Dendritic cell treated with granulocyte-macrophage colony-stimulating factor and Interleukin-4, amounts not matched to agents 40 ng/mL and 50 ng/mL, for 4 days (primary cell): ENCODE measurements around the gene DUSP18.
"Not testable (repeated sequence)": the region's sequence is repeated elsewhere in the genome, so short reads cannot be mapped to it uniquely, and the experiment has no call there.

Experiments
- H3K27ac Mint-ChIP-seq: one replicate; pipeline ENCODE4 v1.8.0; 2022; ENCODE audit warnings: mild to moderate bottlenecking, mixed read lengths
- H3K27me3 Mint-ChIP-seq: one replicate; pipeline ENCODE4 v1.8.0; 2022; ENCODE audit warnings: mild to moderate bottlenecking, mixed read lengths
- H3K36me3 Mint-ChIP-seq: one replicate; pipeline ENCODE4 v1.8.0; 2022; ENCODE audit warnings: low read depth, mixed read lengths
- H3K4me1 Mint-ChIP-seq: one replicate; pipeline ENCODE4 v1.8.0; 2022; ENCODE audit warnings: low read depth, mixed read lengths
- H3K4me3 Mint-ChIP-seq: one replicate; pipeline ENCODE4 v1.8.0; 2022; ENCODE audit warnings: mild to moderate bottlenecking, moderate library complexity, mixed read lengths
- H3K9me3 Mint-ChIP-seq: one replicate; pipeline ENCODE4 v1.8.0; 2022; ENCODE audit warnings: mixed read lengths
- intact Hi-C: fragments of 100-400 bp; cut with micrococcal nuclease; formaldehyde crosslinking; loops from one replicate; pipeline ENCODE4 v1.15.0; 2022

DUSP18 gene

DNA sequence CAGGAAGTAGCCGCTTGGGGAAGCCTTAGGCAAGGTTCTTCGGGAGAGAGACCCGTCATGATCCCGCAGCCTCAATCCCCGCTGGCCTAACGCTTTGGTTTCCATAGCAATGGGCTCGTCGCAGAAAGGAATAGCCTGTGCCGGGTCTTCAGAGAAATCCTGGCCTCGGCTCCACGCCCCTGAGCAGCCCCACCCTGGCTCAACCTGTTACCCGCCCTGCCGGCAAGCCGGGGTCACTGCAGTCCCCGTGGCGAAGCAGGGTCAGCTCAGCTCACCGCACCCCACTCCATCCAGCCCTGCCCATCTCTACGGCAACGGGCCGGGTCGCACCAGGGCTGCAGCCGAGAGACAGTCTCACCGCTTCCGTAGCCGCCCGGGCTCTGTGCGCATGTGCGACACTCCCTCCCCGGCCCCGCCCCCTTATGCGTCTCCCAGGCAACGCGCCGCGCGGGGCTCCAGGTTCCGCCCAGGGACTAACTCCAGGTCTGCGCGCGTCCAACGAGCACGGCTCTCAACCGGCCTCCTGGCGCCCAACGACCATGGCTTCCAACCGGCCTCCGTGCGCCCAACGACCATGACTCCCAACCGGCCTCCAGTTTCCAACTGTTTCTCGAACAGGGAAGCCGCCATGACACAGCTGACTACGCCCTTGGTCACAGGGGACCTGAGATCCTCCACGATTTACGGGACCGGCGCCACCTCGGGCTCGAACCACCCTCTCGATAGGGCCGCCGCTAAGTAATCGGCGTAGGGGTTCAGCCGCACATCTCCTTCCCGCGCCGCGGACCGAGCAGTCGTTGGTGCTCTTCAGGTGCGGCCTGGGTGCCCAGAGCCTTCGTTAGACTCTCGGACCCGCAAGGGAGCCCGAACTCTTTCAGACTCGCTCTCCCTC is at the start of gene DUSP18:
Gene DUSP18 (minus strand): TSS at position 382 of the 892 bp plus-strand sequence. CDS start 3,872 bp downstream, outside the sequence.
- peaks cover 18% of the 10 kb centered on the region for H3K27me3 Mint-ChIP-seq
- peak within 1 kb of the TSS; percentile 91 for H3K4me3 Mint-ChIP-seq
- H3K9me3 Mint-ChIP-seq, result no peaks in the 10 kb centered on the region
- H3K36me3 Mint-ChIP-seq, result peaks cover 41% of the 10 kb centered on the region
- intact Hi-C loops, result loop anchor here (1.0 kb wide), 1 partner anchor 75 kb away; no protein-coding TSS in a partner anchor
- peaks cover 47% of the 10 kb centered on the region for H3K4me1 Mint-ChIP-seq
- peak within 1 kb of the TSS; percentile 84 for H3K27ac Mint-ChIP-seq

DNA sequence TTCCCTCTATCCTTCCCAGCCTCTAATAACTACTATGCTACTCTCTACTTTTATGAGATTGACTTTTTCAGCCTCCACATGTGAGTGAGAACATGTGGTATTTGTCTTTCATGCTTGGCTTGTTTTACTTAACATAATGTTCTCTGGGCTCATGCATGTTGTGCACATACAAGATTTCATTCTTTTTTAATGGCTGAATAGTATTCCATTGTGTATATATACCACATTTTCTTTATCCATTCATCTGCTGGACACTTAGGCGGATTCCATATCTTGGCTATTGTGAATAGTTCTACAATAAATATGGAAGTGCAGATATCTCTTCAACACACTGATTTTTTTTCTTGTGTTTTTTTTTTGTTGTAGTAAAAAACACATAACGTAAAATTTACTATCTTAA is 46.4 kb upstream of the DUSP18 start:
- no peak overlapping the region for H3K4me3 Mint-ChIP-seq
- intact Hi-C loops, result no loop called here
- H3K9me3 Mint-ChIP-seq, result no peaks in the 10 kb centered on the region
- peaks cover 6% of the 10 kb centered on the region for H3K27me3 Mint-ChIP-seq
- no peak overlapping the region for H3K27ac Mint-ChIP-seq
- H3K4me1 Mint-ChIP-seq, result peaks cover 14% of the 10 kb centered on the region
- H3K36me3 Mint-ChIP-seq, result no peaks in the 10 kb centered on the region

DNA sequence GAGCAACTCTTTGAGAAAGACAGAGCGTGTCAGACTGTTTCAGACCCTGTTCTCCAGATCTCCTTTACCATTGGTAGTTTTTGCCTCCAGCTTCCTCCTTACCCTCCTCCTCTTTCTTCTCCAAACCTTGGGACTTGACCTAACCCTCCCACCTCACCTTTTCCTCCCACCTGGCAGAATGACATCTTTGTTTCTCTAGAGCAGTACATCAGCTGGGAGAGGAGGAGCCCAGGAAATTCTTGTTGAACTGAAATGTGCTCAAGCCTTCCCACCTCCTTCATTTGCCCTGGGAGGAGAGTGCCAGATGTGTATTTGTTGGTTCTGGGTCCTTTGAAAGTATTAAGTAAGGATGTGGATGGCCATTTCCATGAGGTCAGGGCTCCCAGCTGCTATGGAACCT is 44.4 kb upstream of the DUSP18 start:
- intact Hi-C loops, result no loop called here
- Mint-ChIP-seq H3K36me3 (no peaks in the 10 kb centered on the region), H3K4me1 (peaks cover 6% of the 10 kb centered on the region), H3K4me3 (no peak overlapping the region), H3K9me3 (no peaks in the 10 kb centered on the region), H3K27me3 (peaks cover 6% of the 10 kb centered on the region), H3K27ac (no peak overlapping the region)

DNA sequence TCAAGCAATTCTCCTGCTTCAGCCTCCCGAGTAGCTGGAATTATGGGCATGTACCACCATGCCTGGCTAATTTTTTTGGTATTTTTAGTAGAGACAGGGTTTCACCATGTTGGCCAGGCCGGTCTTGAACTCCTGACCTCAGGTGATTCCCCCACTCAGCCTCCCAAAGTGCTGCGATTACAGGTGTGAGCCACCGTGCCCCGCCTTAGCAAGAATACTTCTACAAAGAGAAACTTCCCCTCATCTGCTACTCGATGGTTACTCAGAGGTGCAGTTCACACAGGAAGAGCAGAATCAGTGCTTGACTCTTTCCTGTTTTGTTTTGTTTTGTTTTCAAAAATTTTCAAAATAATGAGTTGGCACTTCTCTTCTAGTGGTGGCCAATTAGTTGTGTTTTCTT is 42.3 kb upstream of the DUSP18 start:
- H3K27ac Mint-ChIP-seq, H3K4me1 Mint-ChIP-seq, H3K36me3 Mint-ChIP-seq, intact Hi-C loops, H3K27me3 Mint-ChIP-seq, H3K4me3 Mint-ChIP-seq, H3K9me3 Mint-ChIP-seq: not testable (repeated sequence)

DNA sequence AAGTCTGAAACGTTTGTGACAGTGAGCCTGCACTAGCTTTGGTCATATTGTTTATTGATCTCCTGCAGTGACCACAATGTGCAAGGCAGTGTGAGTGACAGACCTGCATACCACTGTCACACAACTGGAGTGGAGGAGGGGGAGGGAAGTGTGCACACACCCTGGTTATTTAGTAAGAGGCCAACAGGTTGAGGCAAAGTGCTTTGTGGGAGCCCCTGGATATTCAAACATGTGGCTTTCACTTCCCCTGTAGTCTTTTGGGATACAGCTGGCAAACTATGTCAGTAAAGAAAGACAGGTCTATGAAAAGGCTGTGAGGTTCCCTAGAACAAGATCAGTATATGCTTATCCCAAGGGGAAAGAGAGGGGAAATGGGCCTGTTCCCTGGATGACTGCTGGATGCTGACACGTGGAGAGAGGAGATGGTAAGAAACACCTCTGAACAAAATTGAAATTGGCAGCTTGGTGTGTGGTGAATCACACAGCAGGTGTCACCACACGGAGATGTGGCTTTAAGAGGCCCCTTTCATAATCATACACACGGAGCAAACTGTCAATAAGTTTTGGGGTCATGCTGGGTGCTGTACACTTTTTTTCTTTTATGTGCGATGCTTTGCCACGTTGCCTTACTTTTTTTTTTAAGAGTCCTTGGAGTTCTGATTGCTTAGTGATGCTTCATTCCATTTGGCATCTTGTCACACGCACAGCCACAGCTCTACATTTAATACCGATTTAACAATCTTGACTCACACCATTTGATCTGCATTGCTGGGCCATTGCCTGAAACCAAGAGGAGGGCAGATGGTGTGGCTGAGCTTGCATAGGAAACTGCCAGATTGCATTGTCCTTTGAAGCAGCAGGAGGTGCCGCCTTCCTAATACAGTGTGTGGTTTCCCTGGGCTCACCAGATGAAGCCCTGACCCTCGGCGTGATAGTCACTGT is 38.3 kb upstream of the DUSP18 start:
- H3K4me1 Mint-ChIP-seq, result peaks cover 6% of the 10 kb centered on the region
- peaks cover 7% of the 10 kb centered on the region for H3K27me3 Mint-ChIP-seq
- H3K27ac Mint-ChIP-seq, result no peak overlapping the region
- H3K4me3 Mint-ChIP-seq, result no peak overlapping the region
- intact Hi-C loops, result no loop called here
- no peaks in the 10 kb centered on the region for H3K36me3 Mint-ChIP-seq
- H3K9me3 Mint-ChIP-seq, result no peaks in the 10 kb centered on the region

DNA sequence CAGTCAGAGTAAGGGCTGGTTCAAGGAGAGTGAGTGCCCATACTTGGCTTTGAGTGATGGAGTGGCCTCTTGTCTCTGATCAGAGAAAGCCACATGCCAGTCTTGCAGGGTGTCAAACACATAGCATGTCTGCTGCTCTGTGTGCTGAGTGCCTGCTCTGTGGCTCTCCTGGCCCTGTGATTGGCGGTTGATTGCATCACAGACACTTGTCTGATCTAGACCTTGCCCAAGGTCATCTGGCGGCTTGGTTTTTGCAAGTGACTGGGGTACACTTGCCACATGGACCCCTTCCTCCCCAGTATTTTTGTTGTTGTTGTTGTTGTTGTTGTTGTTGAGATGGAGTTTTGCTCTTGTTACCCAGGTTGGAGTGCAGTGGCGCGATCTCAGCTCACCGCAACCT is 37.3 kb upstream of the DUSP18 start:
- intact Hi-C loops, result no loop called here
- no peak overlapping the region for H3K4me3 Mint-ChIP-seq
- H3K27ac Mint-ChIP-seq, result no peak overlapping the region
- no peaks in the 10 kb centered on the region for H3K9me3 Mint-ChIP-seq
- no peaks in the 10 kb centered on the region for H3K36me3 Mint-ChIP-seq
- peaks cover 7% of the 10 kb centered on the region for H3K27me3 Mint-ChIP-seq
- H3K4me1 Mint-ChIP-seq, result peaks cover 6% of the 10 kb centered on the region

DNA sequence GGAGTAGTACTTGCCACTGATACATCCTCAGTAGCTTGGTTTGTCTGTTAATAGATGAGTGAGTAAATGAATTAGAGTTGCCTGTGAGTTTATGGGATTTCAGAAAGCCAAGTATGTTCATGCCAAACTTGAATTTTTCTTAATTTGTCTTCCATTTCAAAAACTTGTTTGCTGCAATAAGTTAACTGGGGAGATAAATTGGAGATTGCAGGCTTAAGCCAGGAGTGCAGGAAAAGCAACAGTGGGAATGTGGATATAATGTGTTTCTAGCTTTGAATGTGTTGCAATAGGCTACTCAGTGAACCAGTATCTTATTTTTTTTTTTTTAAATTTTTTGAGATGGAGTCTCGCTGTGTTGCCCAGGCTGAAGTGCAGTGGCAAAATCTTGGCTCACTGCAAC is 35.2 kb upstream of the DUSP18 start:
- Mint-ChIP-seq H3K27me3 (peaks cover 17% of the 10 kb centered on the region), H3K4me1 (peaks cover 6% of the 10 kb centered on the region), H3K4me3 (no peak overlapping the region), H3K9me3 (no peaks in the 10 kb centered on the region), H3K36me3 (no peaks in the 10 kb centered on the region), H3K27ac (no peak overlapping the region)
- intact Hi-C loops, result no loop called here

DNA sequence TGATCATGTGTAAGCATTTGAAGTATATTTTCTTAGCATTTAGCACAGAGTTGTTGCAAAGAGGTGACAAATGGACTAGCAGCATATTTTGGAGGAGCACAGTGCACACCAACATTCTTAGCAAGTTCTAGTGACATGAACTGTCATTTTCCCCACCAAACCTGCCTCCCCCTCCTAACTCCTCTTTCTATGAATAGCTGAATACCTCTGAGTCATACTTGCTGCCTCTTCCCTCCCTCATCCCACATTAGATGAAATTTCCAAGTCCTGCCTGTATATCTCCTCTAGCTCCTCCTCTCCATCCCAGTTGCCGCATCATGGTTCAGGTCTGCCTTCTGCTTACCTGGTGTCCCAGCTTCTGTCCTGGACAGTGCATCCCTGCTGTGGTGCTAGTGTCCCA is 34.2 kb upstream of the DUSP18 start:
- Mint-ChIP-seq H3K27me3 (peaks cover 27% of the 10 kb centered on the region), H3K27ac (no peak overlapping the region), H3K36me3 (no peaks in the 10 kb centered on the region), H3K4me1 (peaks cover 6% of the 10 kb centered on the region), H3K4me3 (no peak overlapping the region), H3K9me3 (no peaks in the 10 kb centered on the region)
- intact Hi-C loops, result no loop called here

DNA sequence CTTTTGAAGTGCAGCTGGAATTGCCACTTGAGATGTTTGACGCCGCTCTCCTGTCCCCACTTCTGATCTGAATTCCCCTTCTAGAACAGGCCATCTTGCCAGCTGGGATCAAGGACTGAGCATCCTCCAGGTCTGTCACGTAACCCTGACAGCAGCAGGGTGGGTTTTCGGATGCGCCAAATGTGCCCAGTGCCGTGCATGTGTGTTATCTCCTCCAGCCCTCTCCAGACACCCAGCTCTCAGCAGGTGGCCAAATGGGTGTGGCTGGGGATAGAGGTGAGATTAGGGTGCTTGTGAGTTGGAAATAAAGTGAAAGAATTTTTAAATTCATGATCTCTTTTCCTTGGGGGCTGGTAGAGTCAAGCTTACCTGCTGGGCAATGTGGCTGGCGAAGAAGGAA is 30.3 kb upstream of the DUSP18 start:
- H3K4me3 Mint-ChIP-seq, result no peak overlapping the region
- peaks cover 60% of the 10 kb centered on the region for H3K27me3 Mint-ChIP-seq
- intact Hi-C loops, result loop anchor here (10.0 kb wide), 1 partner anchor 63 kb away; the partner anchor contains the start of gene SLC35E4
- H3K4me1 Mint-ChIP-seq, result no peaks in the 10 kb centered on the region
- no peaks in the 10 kb centered on the region for H3K36me3 Mint-ChIP-seq
- no peak overlapping the region for H3K27ac Mint-ChIP-seq
- no peaks in the 10 kb centered on the region for H3K9me3 Mint-ChIP-seq

DNA sequence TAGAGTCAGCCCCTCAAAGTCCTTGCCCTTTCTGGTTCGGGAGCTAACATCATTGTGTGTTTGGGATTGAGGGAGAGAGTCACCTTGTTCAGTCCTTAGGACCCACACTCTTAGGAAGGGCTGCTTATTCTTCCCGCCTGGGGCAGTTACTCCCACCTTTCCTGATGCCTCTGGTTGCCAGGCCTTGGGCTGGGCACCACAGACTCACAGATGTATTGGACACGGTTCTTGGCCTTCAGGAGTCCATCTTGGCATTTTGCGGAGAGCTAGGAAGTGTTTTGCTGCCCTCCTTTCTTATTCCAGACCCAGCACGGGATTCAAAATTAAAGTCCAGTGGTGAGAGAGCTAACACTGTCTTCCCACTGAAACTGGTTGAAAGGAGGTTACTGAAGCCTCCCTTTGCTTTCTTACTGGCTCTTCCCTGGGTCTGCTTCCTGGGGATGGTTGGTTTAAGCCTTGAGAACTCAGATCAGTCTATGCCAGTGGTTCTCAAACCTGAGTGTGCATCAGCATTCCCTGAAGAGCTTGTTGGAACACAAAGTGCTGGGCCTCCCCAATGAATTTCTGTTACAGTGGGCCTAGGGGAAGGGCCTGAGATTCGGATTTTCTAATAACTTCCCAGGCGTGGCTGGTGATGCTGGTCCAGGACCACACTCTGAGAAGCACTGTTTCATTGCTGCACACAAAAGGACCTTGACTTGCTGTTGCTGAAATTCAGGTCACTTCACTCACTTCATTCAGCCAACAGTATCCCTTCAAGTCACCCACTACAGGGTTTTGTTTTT is 28.4 kb upstream of the DUSP18 start:
- no peaks in the 10 kb centered on the region for H3K36me3 Mint-ChIP-seq
- no peaks in the 10 kb centered on the region for H3K4me1 Mint-ChIP-seq
- H3K4me3 Mint-ChIP-seq, result no peak overlapping the region
- H3K27ac Mint-ChIP-seq, result no peak overlapping the region
- H3K27me3 Mint-ChIP-seq, result peaks cover 69% of the 10 kb centered on the region
- H3K9me3 Mint-ChIP-seq, result no peaks in the 10 kb centered on the region
- intact Hi-C loops, result loop anchor here (10.0 kb wide), 1 partner anchor 61 kb away; the partner anchor contains the start of gene SLC35E4

DNA sequence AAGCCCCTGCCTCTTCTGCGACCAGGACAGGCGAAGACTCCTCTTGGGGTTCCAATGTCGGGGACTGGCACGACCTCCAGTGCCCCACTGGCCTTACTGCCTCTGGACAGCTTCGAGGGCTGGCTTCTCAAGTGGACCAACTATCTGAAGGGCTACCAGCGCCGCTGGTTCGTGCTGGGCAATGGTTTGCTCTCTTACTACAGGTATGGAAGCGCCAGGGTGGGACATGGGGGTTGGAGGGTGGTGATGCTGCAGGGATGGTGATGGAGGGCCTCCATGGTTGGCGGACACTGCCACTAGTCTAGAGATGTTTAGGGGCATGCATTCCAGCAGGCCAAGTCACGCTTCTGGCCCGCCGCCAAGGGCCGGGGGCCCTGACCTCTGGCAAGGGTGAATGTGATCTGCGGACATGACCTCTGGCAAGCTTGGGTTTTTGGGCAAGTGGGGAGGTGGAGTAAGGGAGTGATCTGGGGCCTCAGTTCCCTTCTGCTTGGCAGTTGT is 27.7 kb upstream of the DUSP18 start:
- peak overlapping the region; percentile 61 for H3K4me3 Mint-ChIP-seq
- H3K27ac Mint-ChIP-seq, result no peak overlapping the region
- intact Hi-C loops, result loop anchor here (10.0 kb wide), 1 partner anchor 61 kb away; the partner anchor contains the start of gene SLC35E4
- no peaks in the 10 kb centered on the region for H3K9me3 Mint-ChIP-seq
- no peaks in the 10 kb centered on the region for H3K36me3 Mint-ChIP-seq
- peaks cover 69% of the 10 kb centered on the region for H3K27me3 Mint-ChIP-seq
- H3K4me1 Mint-ChIP-seq, result no peaks in the 10 kb centered on the region

DNA sequence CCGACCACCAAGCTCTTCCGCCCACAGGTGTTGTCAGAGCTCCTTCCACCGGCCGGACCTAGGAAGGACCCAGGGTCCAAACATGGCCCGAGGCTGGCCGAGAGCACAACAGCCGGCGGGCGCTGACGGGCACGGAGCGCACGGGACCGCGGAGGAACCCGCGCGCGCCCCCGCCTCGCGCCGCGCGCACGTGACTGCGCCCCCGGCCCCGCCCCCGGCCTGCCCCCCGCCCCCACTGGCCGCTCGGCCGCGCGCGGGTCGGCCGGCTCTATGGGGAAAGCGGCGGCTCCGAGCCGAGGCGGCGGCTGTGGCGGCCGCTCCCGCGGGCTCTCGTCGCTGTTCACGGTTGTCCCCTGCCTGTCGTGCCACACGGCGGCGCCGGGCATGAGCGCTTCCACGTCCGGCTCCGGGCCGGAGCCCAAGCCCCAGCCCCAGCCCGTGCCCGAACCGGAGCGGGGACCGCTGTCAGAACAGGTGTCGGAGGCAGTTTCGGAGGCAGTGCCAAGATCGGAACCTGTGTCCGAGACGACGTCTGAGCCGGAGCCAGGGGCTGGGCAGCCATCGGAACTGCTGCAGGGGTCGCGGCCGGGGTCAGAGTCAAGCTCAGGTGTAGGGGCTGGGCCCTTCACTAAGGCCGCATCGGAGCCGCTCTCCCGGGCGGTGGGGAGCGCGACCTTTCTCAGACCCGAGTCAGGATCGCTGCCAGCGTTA is 27.1 kb upstream of the DUSP18 start, which contains the start of gene OSBP2:
Gene OSBP2 (plus strand): TSS at position 235 of the 711 bp plus-strand sequence. CDS start 36 bp downstream, at position 271.
- Mint-ChIP-seq H3K36me3 (no peaks in the 10 kb centered on the region), H3K27ac (peak within 1 kb of the TSS; percentile 25), H3K9me3 (no peaks in the 10 kb centered on the region), H3K4me1 (no peaks in the 10 kb centered on the region), H3K4me3 (peak within 1 kb of the TSS; percentile 72), H3K27me3 (peaks cover 69% of the 10 kb centered on the region)
- intact Hi-C loops, result loop anchor here (10.0 kb wide), 1 partner anchor 60 kb away; the partner anchor contains the start of gene SLC35E4
